GM10248 (cell line): ENCODE results near the gene CDK18.

Experiments
- CTCF ChIA-PET: fragments of 300-600 bp; sonication (Branson Sonifier 250); formaldehyde crosslinking; extraction: SDS; loops from one replicate; lab custom pipeline; 2021; ENCODE audit warnings: antibody characterized with exemption; lab: Yijun Ruan, JAX
- POLR2A ChIA-PET: fragments of 350-650 bp; sonication (Branson Sonifier 250); formaldehyde crosslinking; extraction: SDS; loops from one replicate; lab custom pipeline; 2020; ENCODE audit warnings: antibody characterized with exemption; lab: Yijun Ruan, JAX
- DNase-seq: peaks from one replicate; pipeline ENCODE4 v3.0.0; 2012; ENCODE audit errors: extremely low spot score
- TF ChIP-seq, protein P1 (sequence below): IDR thresholded peaks from 2 replicates; pipeline ENCODE4 v1.5.1; 2012; ENCODE audit warnings: mild to moderate bottlenecking, low read depth; ENCODE audit errors: extremely low read depth, missing control alignments, control extremely low read depth

Gene CDK18

GRCh38 chr1:205535096-205535495, 30.6 kb downstream of the CDK18 start:
- ChIA-PET POLR2A (no interaction called here), CTCF (interaction anchor here (1.0 to 3.6 kb wide), 7 partner anchors 11 to 175 kb away, joined by 3 to 24 read pairs (median 3); no protein-coding TSS in a partner anchor)
- no peak for DNase-seq
- TF ChIP-seq, protein P1, sequence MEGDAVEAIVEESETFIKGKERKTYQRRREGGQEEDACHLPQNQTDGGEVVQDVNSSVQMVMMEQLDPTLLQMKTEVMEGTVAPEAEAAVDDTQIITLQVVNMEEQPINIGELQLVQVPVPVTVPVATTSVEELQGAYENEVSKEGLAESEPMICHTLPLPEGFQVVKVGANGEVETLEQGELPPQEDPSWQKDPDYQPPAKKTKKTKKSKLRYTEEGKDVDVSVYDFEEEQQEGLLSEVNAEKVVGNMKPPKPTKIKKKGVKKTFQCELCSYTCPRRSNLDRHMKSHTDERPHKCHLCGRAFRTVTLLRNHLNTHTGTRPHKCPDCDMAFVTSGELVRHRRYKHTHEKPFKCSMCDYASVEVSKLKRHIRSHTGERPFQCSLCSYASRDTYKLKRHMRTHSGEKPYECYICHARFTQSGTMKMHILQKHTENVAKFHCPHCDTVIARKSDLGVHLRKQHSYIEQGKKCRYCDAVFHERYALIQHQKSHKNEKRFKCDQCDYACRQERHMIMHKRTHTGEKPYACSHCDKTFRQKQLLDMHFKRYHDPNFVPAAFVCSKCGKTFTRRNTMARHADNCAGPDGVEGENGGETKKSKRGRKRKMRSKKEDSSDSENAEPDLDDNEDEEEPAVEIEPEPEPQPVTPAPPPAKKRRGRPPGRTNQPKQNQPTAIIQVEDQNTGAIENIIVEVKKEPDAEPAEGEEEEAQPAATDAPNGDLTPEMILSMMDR: no peak

DNA sequence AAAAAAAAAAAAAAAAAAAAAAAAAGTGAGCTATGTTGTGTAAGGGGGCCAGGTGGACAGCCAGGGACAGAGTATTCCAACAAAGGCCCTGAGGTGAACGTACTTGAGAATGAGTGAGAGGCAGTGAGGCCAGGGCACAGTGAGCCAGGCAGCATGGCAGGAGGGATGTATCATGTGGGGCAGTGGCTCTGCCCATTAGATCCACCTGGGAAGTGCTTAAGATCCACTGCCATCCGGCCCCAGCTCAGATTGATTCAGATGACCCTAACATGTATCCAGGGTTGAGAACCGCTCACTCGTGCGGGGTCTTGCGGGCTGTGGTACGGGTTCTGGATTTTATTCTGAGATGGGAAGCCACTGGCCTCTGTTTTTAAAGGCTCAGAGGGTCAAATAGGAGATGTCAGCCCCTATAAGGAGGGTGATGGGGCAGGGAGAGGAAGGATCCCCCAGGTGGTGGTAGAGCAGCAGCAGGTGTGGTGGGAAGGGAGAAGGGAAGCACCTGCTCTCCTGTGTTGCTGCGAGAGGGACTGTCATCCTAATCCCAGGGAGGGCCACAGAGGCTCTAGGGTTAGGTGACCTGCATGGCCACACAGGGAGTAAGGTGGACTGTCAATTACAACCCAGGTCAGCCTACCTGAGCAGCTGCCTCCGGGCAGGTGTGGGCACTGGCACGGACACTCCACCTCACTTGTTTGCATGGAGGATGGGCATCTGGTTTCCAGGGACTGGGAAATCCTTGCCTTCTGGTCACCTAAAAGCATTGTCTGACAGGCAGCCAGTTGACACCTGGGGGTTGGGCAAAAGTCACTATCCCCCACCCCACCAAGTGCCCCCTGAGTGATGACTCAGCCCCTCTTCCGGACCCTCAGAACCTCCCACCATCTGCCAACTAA, 31.6 kb downstream of the CDK18 start:
- CTCF ChIA-PET: interaction anchor here (0.8 to 3.6 kb wide), 5 partner anchors 10 to 123 kb away, joined by 3 to 24 read pairs (median 3); no protein-coding TSS in a partner anchor
- TF ChIP-seq, protein P1: no peak

DNA sequence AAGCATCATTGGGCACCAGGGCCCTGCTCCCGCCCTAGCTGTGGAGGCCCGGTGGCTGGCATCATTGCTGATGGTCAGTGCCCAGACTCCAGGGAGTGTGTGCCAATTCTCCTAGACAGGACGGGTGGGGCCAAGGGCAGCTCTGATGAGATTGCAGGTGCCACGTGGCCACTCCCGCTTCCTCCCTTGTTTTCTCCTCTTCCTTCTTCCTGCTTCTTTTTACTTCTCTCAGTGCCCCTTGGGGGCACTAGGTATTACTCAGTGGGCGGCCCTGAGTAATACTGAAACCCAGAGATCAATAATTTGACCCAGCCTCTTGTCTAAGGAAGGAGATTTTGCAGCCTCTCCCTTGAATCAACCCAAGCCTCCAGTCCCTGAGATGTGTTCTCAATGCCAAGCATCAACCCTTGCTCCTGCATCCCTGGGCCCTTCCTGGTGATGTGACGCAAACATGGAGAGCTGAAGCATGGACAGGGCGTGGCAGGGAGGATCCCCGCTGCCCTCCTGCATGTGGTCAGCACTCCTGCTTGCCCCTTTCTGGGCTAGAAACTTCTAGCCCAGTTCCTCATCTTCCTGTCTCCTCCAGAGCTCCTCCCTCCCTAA, 32.4 kb downstream of the CDK18 start:
- CTCF ChIA-PET: interaction anchor here (0.8 to 2.7 kb wide), 5 partner anchors 8 to 211 kb away, joined by 3 to 10 read pairs (median 3); no protein-coding TSS in a partner anchor

More for the DNA sequence above, 31.6 kb downstream of the CDK18 start:
- POLR2A ChIA-PET: no interaction called here
- DNase-seq: no peak

DNA sequence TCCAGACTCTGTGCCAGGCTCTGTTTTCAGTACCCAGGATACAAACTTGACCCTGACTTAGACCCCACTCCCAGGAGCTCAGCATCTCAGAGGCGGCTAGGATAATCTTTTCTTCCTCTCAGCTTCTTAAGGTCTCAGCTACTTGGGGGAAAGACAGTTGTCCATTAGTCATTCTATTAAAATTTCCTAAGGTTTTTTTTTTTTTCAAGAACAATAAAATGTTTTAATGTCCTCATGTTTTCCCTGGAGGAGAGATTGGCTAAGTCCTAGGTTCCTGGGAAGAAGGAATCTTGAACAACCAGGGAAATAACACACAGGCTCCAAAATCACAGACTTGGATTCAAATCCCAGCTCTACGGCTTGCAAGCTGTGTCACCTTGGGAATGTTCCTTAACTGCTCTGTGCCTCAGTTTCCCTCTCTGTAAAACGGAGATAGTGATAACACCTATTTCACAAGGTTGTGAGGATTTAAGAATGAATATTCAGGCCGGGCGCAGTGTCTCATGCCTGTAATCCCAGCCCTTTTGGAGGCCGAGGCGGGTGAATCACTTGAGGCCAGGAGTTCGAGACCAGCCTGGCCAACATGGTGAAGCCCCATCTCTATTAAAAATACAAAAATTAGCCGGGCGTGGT, 33.0 kb downstream of the CDK18 start:
- ChIA-PET POLR2A (interaction anchor here (0.6 kb wide), 1 partner anchor 57 kb away, joined by 3 read pairs; no protein-coding TSS in a partner anchor), CTCF (interaction anchor here (0.8 to 2.7 kb wide), 8 partner anchors 9 to 212 kb away, joined by 3 to 10 read pairs (median 3); no protein-coding TSS in a partner anchor)
- TF ChIP-seq, protein P1: no peak
- no peak for DNase-seq

More for the DNA sequence above, 32.4 kb downstream of the CDK18 start:
- DNase-seq: no peak
- TF ChIP-seq, protein P1: no peak
- POLR2A ChIA-PET: interaction anchor here (0.6 kb wide), 1 partner anchor 58 kb away, joined by 3 read pairs; no protein-coding TSS in a partner anchor

- TF ChIP-seq, protein P1: no peak
- POLR2A ChIA-PET: no interaction called here
- CTCF ChIA-PET: interaction anchor here (0.9 to 2.7 kb wide), 4 partner anchors 10 to 120 kb away, joined by 3 to 10 read pairs (median 4); no protein-coding TSS in a partner anchor
- no peak for DNase-seq
Measured at GRCh38 chr1:205538235-205538840, 33.9 kb downstream of the CDK18 start.
